Neural cell (in vitro differentiated cells): ENCODE data around the gene POU6F2.

Experiments
- CTCF ChIP-seq: fragments of 450-650 bp; IDR thresholded peaks from 2 replicates; pipeline ENCODE4 v1.5.1; 2014; ENCODE audit warnings: antibody characterized with exemption, mild to moderate bottlenecking, moderate library complexity; ENCODE audit not compliant: poor library complexity, severe bottlenecking
- EP300 ChIP-seq: fragments of 450-650 bp; conservative IDR thresholded peaks from 2 replicates; pipeline ENCODE4 v1.6.1; 2014; ENCODE audit warnings: antibody characterized with exemption, mild to moderate bottlenecking, moderate library complexity; ENCODE audit not compliant: poor library complexity, severe bottlenecking

DNA sequence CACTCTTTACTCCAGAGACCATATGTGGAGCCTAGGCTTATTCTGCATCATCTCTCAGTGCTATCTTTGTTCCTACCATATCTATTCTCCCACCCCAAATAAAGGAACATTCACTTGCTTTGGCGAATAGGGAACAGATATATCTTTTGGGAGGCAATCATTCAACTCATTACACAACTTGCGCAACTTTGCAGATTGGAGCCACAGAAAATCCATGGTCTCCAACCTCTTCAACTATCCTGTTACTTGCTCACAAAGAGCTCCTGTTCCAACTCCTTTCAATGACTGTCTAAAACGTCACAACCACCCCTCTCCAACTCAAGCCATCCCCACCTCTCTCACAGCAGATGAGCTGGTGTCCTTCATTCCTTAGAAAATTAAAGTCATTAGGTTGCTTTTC lies 203.7 kb downstream of the POU6F2 start:
- no peak for TF ChIP-seq EP300
- no peak for TF ChIP-seq CTCF
